Upper lobe of left lung (tissue), 4 donors: Measurements from ENCODE around the gene TTC17.

Source experiments
- EP300 ChIP-seq, 4 donors: sonication (generic); formaldehyde crosslinking; IDR thresholded peaks; one replicate each; pipeline ENCODE4 v1.5.1; 2017; ENCODE audit warnings: antibody characterized with exemption in 4 of 4, control low read depth in 2 of 4
- POLR2A ChIP-seq, 4 donors: fragments of 450-650 bp; IDR thresholded peaks; one replicate each; pipeline ENCODE4 v1.5.1; 2016 to 2017; ENCODE audit warnings: antibody characterized with exemption in 4 of 4, mild to moderate bottlenecking in 2 of 4
- POLR2AphosphoS5 ChIP-seq, 2 donors: sonication (generic); formaldehyde crosslinking; IDR thresholded peaks; one replicate each; pipeline ENCODE4 v1.5.1; 2017; ENCODE audit warnings: antibody characterized with exemption in 2 of 2
- TF ChIP-seq, protein P1 (sequence below), 6 experiments: fragments of 450-650 bp in 4 of 6; fragments of 200-600 bp in 2 of 6; sonication (generic) in 2 of 6; IDR thresholded peaks; one replicate each; pipeline ENCODE4 v1.5.1; 2016 to 2019; ENCODE audit warnings: antibody characterized with exemption in 6 of 6

DNA sequence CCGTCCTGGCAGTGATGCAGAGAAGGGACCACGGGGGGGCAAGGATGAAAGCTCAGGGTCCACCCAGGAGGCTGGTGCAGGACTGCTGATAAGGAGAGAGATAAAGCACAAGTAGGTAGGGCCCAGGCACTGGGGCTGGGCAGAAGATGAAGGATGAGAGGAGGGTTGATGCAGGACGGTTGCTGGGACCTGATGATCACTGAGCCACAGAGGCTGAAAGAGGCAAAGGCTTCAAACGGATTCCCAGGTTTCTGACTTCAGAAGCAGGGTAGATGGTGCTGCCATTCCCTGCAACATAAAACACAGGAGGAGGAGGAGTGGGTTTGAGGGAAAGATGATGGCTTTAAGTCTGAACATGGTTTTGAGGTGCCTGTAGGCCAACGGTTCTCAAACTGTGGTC lies 148.5 kb downstream of the TTC17 start:
- TF ChIP-seq POLR2A (IDR thresholded peaks at IDR 0.05) (no peak), EP300 (IDR thresholded peaks at IDR 0.05) (no peak), POLR2AphosphoS5 (IDR thresholded peaks at IDR 0.05) (no peak)
- TF ChIP-seq, protein P1, sequence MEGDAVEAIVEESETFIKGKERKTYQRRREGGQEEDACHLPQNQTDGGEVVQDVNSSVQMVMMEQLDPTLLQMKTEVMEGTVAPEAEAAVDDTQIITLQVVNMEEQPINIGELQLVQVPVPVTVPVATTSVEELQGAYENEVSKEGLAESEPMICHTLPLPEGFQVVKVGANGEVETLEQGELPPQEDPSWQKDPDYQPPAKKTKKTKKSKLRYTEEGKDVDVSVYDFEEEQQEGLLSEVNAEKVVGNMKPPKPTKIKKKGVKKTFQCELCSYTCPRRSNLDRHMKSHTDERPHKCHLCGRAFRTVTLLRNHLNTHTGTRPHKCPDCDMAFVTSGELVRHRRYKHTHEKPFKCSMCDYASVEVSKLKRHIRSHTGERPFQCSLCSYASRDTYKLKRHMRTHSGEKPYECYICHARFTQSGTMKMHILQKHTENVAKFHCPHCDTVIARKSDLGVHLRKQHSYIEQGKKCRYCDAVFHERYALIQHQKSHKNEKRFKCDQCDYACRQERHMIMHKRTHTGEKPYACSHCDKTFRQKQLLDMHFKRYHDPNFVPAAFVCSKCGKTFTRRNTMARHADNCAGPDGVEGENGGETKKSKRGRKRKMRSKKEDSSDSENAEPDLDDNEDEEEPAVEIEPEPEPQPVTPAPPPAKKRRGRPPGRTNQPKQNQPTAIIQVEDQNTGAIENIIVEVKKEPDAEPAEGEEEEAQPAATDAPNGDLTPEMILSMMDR (IDR thresholded peaks at IDR 0.05), result no peak
